SK-N-MC (cell line): ENCODE measurements around the gene TSPAN5.

Source experiments
- DNase-seq: peaks from one replicate; pipeline ENCODE4 v3.0.0-alpha.2; 2011; ENCODE audit warnings: low read depth, low spot score
- H3K27ac ChIP-seq: fragments of 200-600 bp; sonication (generic); 2 replicates; pipeline ENCODE4 v1.5.1; 2016; ENCODE audit warnings: mixed run types
- H3K36me3 ChIP-seq: fragments of 200-600 bp; sonication (generic); 2 replicates; pipeline ENCODE4 v1.6.1; 2017; ENCODE audit warnings: antibody characterized with exemption, low read length, mixed read lengths; ENCODE audit not compliant: insufficient read depth
- H3K4me3 ChIP-seq: fragments of 200-600 bp; sonication (generic); 2 replicates; pipeline ENCODE4 v1.5.1; 2016
- H3K9ac ChIP-seq: fragments of 200-600 bp; sonication (generic); 2 replicates; pipeline ENCODE4 v1.8.0; 2017; ENCODE audit warnings: mixed run types, mixed read lengths; ENCODE audit not compliant: insufficient read length
- H3K9me3 ChIP-seq: fragments of 200-600 bp; sonication (generic); 2 replicates; pipeline ENCODE4 v1.6.1; 2017; ENCODE audit warnings: low read depth, mild to moderate bottlenecking, antibody characterized with exemption, low read length, moderate library complexity, mixed read lengths
- EZH2 ChIP-seq: fragments of 200-600 bp; sonication (generic); IDR thresholded peaks from one replicate; pipeline ENCODE4 v1.6.1; 2017; ENCODE audit warnings: antibody characterized with exemption
- FOXP2 ChIP-seq: optimal IDR thresholded peaks from 2 replicates; pipeline ENCODE3; 2011; ENCODE audit warnings: mild to moderate bottlenecking, moderate library complexity; ENCODE audit not compliant: insufficient read depth; ENCODE audit errors: extremely low read length, control extremely low read depth
- POLR2AphosphoS5 ChIP-seq: IDR thresholded peaks from 2 replicates; pipeline ENCODE4 v1.6.1; 2012; ENCODE audit warnings: mild to moderate bottlenecking, low read depth, low read length, borderline replicate concordance

The TSPAN5 gene

DNA sequence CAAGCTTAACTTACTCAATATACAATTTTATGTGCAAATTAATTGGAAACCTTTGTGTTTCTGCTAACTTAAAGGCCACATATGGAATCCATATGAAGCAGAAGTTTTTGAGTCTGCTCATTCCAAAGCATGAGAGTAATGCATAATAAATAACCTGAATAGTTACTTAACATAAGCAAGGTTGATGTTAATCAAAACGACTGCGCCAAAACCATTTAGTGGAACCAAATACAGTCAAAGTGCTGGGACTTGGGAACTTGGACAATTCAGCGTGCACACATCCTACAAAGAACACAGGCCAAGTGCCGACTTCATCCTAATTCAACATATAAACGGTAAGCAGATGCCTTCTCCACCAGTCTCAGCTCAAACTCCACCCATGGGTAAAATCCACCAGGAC, 17.0 kb downstream of the TSPAN5 start:
- Histone ChIP-seq H3K27ac (no peak overlapping the region; the same call in 1 of the 2 replicates), H3K36me3 (no peaks in the 10 kb centered on the region), H3K4me3 (peak overlapping the region; percentile 16; the same call in 1 of the 2 replicates), H3K9ac (no peak overlapping the region), H3K9me3 (no peaks in the 10 kb centered on the region)
- no peak for DNase-seq
- TF ChIP-seq POLR2AphosphoS5, result no peak
- no peak for TF ChIP-seq EZH2
- TF ChIP-seq FOXP2, result no peak

DNA sequence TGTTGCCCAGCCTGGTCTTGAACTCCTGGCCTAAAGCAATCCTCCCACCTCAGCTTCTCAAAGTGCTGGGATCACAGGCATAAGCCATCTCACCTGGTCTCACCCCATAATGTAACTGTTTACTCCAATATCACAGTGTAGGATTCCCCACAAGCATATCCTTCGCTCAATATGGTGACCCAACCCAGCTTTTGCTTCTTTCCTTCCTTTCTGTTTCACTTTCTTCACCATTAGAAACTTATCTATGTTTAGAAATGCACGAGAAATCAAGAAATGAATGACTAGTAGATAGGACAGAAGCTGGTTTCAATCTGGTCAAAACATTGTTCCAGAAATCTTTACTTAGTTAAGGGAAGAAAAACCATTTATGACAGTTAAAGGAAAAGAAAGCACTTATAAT, 18.9 kb downstream of the TSPAN5 start:
- TF ChIP-seq FOXP2 (no peak), POLR2AphosphoS5 (no peak), EZH2 (no peak)
- Histone ChIP-seq H3K9ac (no peak overlapping the region), H3K36me3 (no peaks in the 10 kb centered on the region), H3K9me3 (no peaks in the 10 kb centered on the region), H3K4me3 (no peak overlapping the region), H3K27ac (peak overlapping the region; percentile 73; the same call in 1 of the 2 replicates)
- DNase-seq, result no peak

- no peaks in the 10 kb centered on the region for H3K36me3 ChIP-seq
- DNase-seq, result no peak
- H3K9me3 ChIP-seq, result no peaks in the 10 kb centered on the region
- H3K27ac ChIP-seq, result no peak overlapping the region
- H3K4me3 ChIP-seq, result no peak overlapping the region
- H3K9ac ChIP-seq, result no peak overlapping the region
- no peak for TF ChIP-seq EZH2
- TF ChIP-seq FOXP2, result no peak
- no peak for TF ChIP-seq POLR2AphosphoS5
Observed at GRCh38 chr4:98639108-98639507, 19.3 kb downstream of the TSPAN5 start.

DNA sequence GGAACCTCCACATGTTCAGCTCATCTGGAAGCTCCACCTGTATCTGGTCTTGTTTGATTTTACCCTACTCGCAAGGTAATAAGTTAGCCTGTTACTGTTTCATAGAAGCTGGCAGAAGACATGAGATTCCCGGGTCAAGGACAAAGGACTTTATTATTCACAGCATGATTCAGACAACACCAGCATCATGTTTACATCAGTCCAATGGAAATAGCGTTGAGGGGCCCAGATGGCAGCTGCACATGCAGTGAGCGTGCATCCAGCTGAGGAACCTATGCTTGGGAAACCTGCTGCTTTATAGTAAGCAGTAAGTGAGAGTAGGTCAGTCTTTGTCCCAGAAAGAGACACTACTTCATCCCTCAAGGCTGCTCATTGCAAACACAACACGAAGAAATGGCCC, 19.8 kb downstream of the TSPAN5 start:
- no peaks in the 10 kb centered on the region for H3K9me3 ChIP-seq
- TF ChIP-seq FOXP2, result no peak
- no peak overlapping the region for H3K4me3 ChIP-seq
- H3K9ac ChIP-seq, result no peak overlapping the region
- no peaks in the 10 kb centered on the region for H3K36me3 ChIP-seq
- no peak for DNase-seq
- no peak overlapping the region for H3K27ac ChIP-seq

GRCh38 chr4:98634061-98634460, 24.4 kb downstream of the TSPAN5 start:
- H3K9me3 ChIP-seq, result no peaks in the 10 kb centered on the region
- no peak overlapping the region for H3K9ac ChIP-seq
- no peak for TF ChIP-seq FOXP2
- TF ChIP-seq POLR2AphosphoS5, result no peak
- TF ChIP-seq EZH2, result no peak
- no peaks in the 10 kb centered on the region for H3K36me3 ChIP-seq
- H3K27ac ChIP-seq, result no peak overlapping the region
- no peak overlapping the region for H3K4me3 ChIP-seq
- no peak for DNase-seq

DNA sequence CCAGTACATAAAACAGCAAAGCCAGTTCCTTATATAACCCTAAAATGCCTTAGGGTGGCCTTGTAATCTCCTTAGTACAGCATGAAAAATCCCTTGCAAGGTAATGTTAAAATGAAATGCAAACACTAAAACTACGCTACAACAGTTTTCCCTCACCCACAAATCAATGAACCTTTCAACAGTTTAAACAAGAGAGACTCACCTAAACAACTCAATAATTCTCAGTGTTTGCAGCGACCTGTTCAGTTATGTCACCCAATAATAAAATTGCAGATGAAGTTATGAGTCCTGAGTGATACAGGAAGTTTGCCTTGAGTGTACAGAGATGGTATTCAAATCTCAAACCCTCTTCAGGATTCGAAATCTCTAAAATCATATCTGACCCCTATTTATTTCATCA, 25.3 kb downstream of the TSPAN5 start:
- no peak for TF ChIP-seq EZH2
- TF ChIP-seq FOXP2, result no peak
- no peak for TF ChIP-seq POLR2AphosphoS5
- H3K27ac ChIP-seq, result no peak overlapping the region
- H3K36me3 ChIP-seq, result no peaks in the 10 kb centered on the region
- H3K9me3 ChIP-seq, result no peaks in the 10 kb centered on the region
- no peak overlapping the region for H3K4me3 ChIP-seq
- DNase-seq, result no peak
- no peak overlapping the region for H3K9ac ChIP-seq

- Histone ChIP-seq H3K4me3 (no peak overlapping the region), H3K36me3 (no peaks in the 10 kb centered on the region), H3K9ac (no peak overlapping the region), H3K27ac (no peak overlapping the region), H3K9me3 (no peaks in the 10 kb centered on the region)
- DNase-seq, result no peak
- TF ChIP-seq POLR2AphosphoS5, result no peak
Observed at GRCh38 chr4:98632258-98632657, 26.2 kb downstream of the TSPAN5 start.

GRCh38 chr4:98631506-98631905, 26.9 kb downstream of the TSPAN5 start:
- TF ChIP-seq POLR2AphosphoS5 (no peak), EZH2 (no peak), FOXP2 (no peak)

DNA sequence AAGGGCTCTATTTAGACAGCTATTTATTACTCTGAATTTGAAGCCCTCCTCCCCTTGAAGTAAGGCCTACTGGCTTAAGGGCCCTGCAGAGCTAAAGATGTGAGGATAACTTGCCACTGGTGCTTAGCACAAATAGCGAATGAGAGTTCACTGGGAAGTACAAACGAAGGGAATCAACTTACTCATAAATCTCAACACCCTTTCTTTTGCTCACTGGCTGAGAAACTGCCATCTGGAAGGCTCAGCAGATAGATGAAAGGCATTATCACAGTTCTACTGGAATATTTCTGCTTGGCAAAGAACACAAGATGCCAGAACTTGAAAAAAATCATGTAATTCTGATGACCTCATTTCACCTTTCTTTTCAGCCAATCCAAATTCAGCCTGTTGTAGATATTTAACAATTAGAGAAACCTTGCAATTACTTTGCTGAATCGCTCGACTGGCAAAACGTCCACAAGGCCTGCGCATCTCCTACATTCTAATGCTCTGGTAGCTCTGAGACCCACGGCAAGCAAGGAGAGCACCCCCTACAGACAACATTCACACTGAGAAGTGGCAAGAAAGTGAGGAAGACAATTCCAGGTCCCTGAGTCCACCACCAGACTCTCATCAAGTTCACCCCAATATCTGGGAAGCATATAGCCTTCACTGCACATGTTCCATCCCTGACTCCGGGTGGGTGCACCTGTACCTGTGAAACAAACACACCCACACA, 27.5 kb downstream of the TSPAN5 start:
- Histone ChIP-seq H3K9ac (no peak overlapping the region), H3K4me3 (no peak overlapping the region), H3K36me3 (no peaks in the 10 kb centered on the region), H3K9me3 (no peaks in the 10 kb centered on the region), H3K27ac (no peak overlapping the region)
- TF ChIP-seq FOXP2 (no peak), EZH2 (no peak), POLR2AphosphoS5 (no peak)
- no peak for DNase-seq

More at GRCh38 chr4:98631506-98631905, 26.9 kb downstream of the TSPAN5 start:
- Histone ChIP-seq H3K36me3 (no peaks in the 10 kb centered on the region), H3K9me3 (no peaks in the 10 kb centered on the region), H3K27ac (no peak overlapping the region), H3K4me3 (no peak overlapping the region), H3K9ac (no peak overlapping the region)
- no peak for DNase-seq

GRCh38 chr4:98627531-98628257, 30.7 kb downstream of the TSPAN5 start:
- TF ChIP-seq FOXP2, result no peak
- no peak for TF ChIP-seq EZH2
- no peak for TF ChIP-seq POLR2AphosphoS5
- no peak for DNase-seq
- Histone ChIP-seq H3K27ac (0 out of 2 replicates have a peak overlapping the region, but pooled peaks have one; percentile 27), H3K4me3 (no peak overlapping the region), H3K9ac (no peak overlapping the region), H3K36me3 (no peaks in the 10 kb centered on the region), H3K9me3 (no peaks in the 10 kb centered on the region)
